ENCODE data around the gene NUDT5. TPM values are rescaled to one million over a fixed set of nuclear protein-coding genes. Genes with fewer than 3 reads are reported as not detected.

NUDT5 gene
- total RNA-seq, 1 donor from 2014 or later: 37.3 TPM

DNA sequence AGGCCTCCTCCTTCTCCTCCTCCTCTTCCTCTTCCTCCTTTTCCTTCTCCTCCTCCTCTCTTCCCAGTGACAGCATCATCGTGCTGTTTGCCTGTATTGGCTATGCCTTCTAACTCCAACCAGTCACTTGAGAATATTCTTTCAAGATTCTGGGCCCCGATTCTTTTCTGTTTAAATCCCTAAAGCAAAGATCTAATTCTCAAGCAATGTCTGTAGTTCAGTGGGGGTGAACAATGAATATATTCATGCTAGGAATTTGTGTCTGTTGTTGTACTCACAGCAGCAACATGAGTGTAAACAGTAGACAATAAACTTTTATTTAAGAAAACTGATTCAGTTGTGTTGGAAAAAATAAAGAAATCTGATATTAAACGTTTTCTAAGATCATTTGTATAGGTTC is 30.7 kb downstream of the NUDT5 start:
- no peak for DNase-seq (ENCODE audit: low read depth in 2 of 2)

GRCh38 chr10:12164085-12164484 is 31.6 kb downstream of the NUDT5 start:
- DNase-seq (ENCODE audit: low read depth in 2 of 2): no peak

- no peak for DNase-seq (ENCODE audit: low read depth in 2 of 2)
Observed at GRCh38 chr10:12162927-12163326, 32.8 kb downstream of the NUDT5 start.

DNA sequence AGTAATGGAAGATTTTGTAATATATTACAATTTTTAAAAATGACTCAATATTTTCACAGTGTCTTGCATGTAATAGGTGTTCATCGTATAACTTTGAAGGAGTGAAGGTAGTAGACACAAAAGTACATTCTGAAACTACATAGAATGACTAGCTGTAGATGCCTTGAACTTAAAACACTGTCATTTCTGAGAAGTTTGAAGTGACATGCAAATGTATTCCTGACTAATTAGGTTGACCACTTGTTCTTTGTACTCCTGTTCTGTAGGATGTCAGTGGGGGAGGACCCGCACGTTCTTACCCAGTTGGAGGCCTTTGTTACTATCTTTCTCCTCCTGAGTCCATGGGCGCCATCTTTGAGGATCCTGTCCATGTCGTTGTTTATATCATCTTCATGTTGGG is 35.0 kb downstream of the NUDT5 start:
- no peak for DNase-seq (ENCODE audit: low read depth in 2 of 2)

DNA sequence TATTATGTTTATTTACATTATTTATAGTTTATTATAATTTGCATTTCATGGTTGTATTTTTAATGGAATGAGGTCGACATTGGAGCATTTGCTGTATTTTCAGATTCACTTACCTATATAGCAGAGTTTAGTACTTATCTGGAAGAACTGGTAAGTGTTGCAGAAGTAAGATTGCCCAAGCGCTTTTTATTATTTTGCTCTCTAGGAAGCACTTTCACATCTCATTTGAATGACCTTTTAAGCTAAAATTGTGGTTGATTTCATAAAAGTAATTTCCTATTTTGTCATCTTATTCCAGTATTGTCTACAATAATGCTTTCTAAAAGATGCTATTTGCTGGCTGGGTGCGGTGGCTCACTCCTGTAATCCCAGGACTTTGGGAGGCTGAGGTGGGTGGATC is 37.6 kb downstream of the NUDT5 start:
- DNase-seq (ENCODE audit: low read depth in 2 of 2): no peak

DNA sequence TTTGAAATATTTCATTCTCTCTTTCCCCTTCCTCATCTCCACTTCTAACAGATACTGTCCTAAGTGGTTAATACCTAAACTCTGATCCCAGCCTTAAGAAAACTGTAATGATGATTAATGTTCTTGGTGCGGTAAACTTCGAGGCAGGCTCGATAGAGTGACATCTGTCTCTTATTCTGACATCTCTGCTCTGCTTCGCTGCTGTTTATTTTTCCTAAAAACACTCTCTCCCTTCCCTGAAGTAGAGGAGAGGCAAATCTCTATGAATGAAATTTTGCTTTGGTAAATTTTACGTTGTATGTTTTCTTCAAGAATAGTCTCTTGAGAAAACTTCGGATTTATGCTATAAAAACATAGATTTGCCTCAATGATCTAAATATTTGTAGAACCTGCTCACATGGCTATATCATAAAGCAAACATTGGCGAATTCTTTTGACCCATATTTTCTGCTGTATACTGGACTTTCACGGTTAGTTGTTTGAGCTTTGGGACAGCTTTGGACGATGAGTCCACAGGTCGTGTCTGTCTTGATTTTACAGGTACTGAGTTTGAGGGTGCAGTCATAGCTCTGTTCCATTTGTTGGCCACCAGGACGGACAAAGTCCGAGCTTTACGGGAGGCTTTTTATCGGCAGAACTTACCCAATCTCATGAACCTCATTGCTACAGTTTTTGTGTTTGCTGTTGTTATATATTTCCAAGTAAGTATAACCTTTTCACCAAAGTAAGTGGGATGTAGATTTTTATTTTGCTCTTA is 39.1 kb downstream of the NUDT5 start:
- no peak for DNase-seq (ENCODE audit: low read depth in 2 of 2)

GRCh38 chr10:12154516-12154915 is 41.2 kb downstream of the NUDT5 start:
- no peak for DNase-seq (ENCODE audit: low read depth in 2 of 2)

DNA sequence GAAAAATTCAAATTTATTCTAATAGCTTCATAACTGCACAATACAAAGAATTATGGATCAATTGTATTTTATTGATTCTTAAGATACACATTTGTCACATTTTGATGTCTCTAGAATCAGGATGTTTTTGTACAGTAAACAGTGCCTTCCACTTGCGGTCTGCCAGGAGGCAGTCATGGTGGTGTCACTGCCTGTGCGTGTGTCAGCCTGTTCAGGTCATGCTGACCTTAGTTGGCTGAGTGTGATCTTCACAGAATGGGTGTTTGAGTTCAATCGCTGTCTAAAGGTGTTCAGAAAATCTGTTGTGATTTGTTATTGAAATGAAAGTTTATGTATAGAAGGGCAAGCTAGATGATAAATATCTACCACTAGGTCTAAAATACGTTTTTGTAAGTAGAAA is 45.5 kb downstream of the NUDT5 start:
- DNase-seq (ENCODE audit: low read depth in 2 of 2): no peak

DNA sequence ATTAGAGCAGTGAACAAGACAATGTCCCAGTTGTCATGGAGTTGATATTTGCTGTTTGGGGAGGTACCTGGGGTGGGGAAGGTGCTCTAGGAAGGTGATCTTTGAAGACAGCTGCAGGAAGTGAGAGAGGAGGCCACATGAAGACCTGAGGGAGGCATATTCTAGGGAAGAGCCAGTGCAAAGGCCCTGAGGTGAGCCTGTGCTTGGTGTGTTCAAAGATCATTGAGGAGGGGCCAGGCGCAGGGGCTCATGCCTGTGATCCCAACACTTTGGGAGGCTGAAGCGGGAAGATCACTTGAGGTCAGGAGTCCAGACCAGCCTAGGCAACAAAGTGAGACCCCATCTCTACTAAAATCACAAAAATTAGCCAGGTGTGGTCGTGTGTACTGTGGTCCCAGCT is 51.2 kb downstream of the NUDT5 start:
- DNase-seq (ENCODE audit: low read depth in 2 of 2): no peak

DNA sequence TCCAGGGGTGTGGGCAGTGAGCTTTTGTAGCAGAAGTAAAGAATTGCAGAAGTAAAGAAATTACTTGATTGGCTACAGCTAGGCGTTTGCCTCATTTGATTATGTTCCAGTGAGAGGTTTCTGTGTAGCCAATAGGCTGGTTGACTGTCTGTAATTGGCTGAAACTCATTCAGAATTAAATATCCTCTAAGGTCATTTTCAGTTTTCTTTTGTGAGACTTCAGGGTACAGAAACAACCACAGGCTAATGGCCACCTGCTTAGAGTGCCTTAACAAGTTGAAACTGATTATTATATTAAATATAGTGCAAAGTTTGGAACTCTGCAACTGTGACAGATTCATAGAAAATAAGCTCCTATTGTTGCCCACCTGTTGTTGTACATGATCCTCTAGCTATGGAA is 55.7 kb downstream of the NUDT5 start:
- no peak for DNase-seq (ENCODE audit: low read depth in 2 of 2)

GRCh38 chr10:12135631-12136030 is 60.1 kb downstream of the NUDT5 start:
- no peak for DNase-seq (ENCODE audit: low read depth in 2 of 2)

GRCh38 chr10:12130237-12130872 is 65.3 kb downstream of the NUDT5 start:
- DNase-seq (ENCODE audit: low read depth in 2 of 2): peak; percentile 71 to 74

DNA sequence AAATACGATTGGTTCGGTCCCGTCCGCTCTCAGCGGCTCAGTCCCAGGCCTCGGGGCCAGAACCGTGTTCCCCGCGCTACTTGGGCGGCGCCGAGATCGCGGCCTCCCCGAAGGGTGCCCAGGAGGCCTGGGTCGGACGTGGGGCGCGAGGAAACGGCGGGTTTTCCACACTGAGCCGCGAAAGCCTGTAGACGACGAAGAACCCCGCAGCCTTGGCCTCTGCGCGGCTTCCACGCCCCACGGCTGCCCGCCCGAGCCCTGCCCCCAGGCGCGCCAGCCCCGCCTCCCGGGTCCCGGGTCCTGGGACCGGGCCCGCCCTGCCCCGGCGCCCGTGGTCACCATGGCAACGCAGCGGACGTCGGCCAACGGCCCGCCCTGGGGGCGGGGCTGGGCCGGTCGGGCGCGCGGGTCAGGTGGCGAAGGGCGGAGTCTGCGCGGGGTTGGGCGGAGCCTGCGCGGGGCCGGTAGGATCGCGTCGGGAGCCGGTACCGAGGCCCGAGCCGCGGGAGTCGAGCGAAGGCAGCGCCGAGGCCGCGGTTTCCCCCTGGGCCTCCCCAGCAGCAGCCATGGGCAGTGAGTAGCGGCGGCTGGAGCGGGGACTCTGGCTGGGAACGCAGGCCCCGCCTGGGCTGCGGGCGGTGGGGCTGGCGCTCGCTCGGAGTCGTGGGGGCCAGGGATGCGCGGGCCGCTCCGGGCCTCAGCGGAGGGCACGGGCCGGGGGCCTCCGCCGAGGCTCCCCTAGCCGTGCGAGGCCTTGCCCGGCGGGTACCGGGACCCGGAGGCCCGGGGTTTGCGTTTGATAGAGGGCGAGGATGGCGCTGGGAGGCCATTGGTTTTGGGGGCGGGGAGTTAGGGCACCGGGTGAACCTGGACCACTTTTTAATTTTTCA is 66.2 kb downstream of the NUDT5 start, which contains the start of gene SEC61A2:
SEC61A2 (plus strand) TSS at position 456 of the 890 bp plus-strand sequence; CDS start at position 567, 111 bp downstream.
- DNase-seq (ENCODE audit: low read depth in 2 of 2): peak; percentile 93 to 96

DNA sequence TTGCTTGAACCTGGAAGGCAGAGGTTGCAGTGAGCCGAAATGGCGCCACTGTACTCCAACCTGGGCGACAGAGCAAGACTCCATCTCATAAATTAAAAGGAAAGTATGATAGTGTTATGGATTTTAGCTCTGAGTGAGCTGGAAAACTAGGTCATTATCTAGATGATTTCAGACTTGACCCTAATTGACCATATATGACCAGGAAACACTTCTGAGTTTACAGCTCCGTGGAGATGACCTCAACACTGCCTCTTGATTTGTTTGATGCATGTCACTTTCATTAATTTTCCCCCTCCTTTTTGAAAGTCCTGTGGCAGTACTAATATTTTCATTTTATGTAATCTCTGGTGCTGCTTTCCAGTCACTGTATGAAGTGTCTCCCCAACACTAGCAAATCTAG is 74.0 kb downstream of the NUDT5 start:
- no peak for DNase-seq (ENCODE audit: low read depth in 2 of 2)

Other genes with a start within 250 kb of the NUDT5 start
- gene UPF2, start 153.1 kb downstream of the NUDT5 start, total RNA-seq: 9.2 and 10.9 TPM in 2 replicates
- 15.0 and 27.8 TPM in 2 replicates for gene DHTKD1, start 126.9 kb downstream of the NUDT5 start, total RNA-seq
- gene SEC61A2, start 66.2 kb downstream of the NUDT5 start, total RNA-seq: 3.5 and 4.2 TPM in 2 replicates
- gene CDC123, start 297 bp upstream of the NUDT5 start, total RNA-seq: 172 and 185 TPM in 2 replicates
- 0.44 and 1.4 TPM in 2 replicates for gene CAMK1D, start 153.7 kb upstream of the NUDT5 start, total RNA-seq

All from lung microvascular endothelial cell (primary cell).